Renal cortical epithelial cell (primary cell): Measurements from ENCODE around the gene UBE2M. TPM values are rescaled to one million over a fixed set of nuclear protein-coding genes. Genes with fewer than 3 reads are reported as not detected.
"Not testable (repeated sequence)": the region's sequence is repeated elsewhere in the genome, so short reads cannot be mapped to it uniquely, and the experiment has no call there.

Experiments
- DNase-seq: peaks from one replicate; pipeline ENCODE4 v3.0.0-alpha.2; 2011; ENCODE audit warnings: low read depth
- total RNA-seq: library from RNA; depleted of rRNA; stranded (reverse); fragments of >200 nt; gene quantifications from 2 replicates; pipeline ENCODE4 v1.2.3, GENCODE V29; 2014

Gene UBE2M
- total RNA-seq, 1 donor from 2014 or later = 39.4 TPM

GRCh38 chr19:58513213-58513693 is 45.2 kb downstream of the UBE2M start:
- no peak for DNase-seq

GRCh38 chr19:58511353-58512208 is 46.8 kb downstream of the UBE2M start, which contains the start of gene SLC27A5:
TSS of gene SLC27A5 (minus strand) at chr19:58511992. CDS start at chr19:58511955, 37 bp downstream.
- DNase-seq = no peak

- no peak for DNase-seq
Observed at GRCh38 chr19:58510084-58510862, 48.1 kb downstream of the UBE2M start.

- no peak for DNase-seq
Observed at GRCh38 chr19:58509731-58510083, 48.7 kb downstream of the UBE2M start.

GRCh38 chr19:58507602-58508223 is 50.7 kb downstream of the UBE2M start:
- not testable (repeated sequence) for DNase-seq

Other genes with a start within 250 kb of the UBE2M start
- gene ZSCAN22, start 231.6 kb downstream of the UBE2M start, total RNA-seq = 1.4 and 4.0 TPM in 2 replicates
- gene A1BG, start 205.1 kb downstream of the UBE2M start, total RNA-seq = 6.2 TPM in 1 of 2 replicates, not detected in the other
- gene ZNF497, start 195.9 kb downstream of the UBE2M start, total RNA-seq = 0.17 and 5.5 TPM in 2 replicates
- gene ZNF837, start 177.6 kb downstream of the UBE2M start, total RNA-seq = 5.9 and 6.4 TPM in 2 replicates
- gene RPS5, start 171.3 kb downstream of the UBE2M start, total RNA-seq = 847 and 2,009 TPM in 2 replicates
- not detected in 2 replicates for gene RNF225, start 163.0 kb downstream of the UBE2M start, total RNA-seq
- 13.4 and 28.8 TPM in 2 replicates for gene ZNF584, start 150.0 kb downstream of the UBE2M start, total RNA-seq
- 3.1 and 7.6 TPM in 2 replicates for gene ZNF132, start 118.5 kb downstream of the UBE2M start, total RNA-seq
- gene ZNF324B, start 107.0 kb downstream of the UBE2M start, total RNA-seq = 3.8 and 10.2 TPM in 2 replicates
- gene ZNF324, start 91.5 kb downstream of the UBE2M start, total RNA-seq = 11.6 and 16.7 TPM in 2 replicates
- 5.4 and 11.1 TPM in 2 replicates for gene ZNF446, start 82.3 kb downstream of the UBE2M start, total RNA-seq
- 3.5 and 7.6 TPM in 2 replicates for gene SLC27A5, start 46.6 kb downstream of the UBE2M start, total RNA-seq
- 3.1 and 10.2 TPM in 2 replicates for gene ZBTB45, start 38.8 kb downstream of the UBE2M start, total RNA-seq
- 177 and 276 TPM in 2 replicates for gene TRIM28, start 14.5 kb downstream of the UBE2M start, total RNA-seq
- gene CHMP2A, start 3.5 kb downstream of the UBE2M start, total RNA-seq = 124 and 127 TPM in 2 replicates
- gene MZF1, start 14.7 kb upstream of the UBE2M start, total RNA-seq = 11.6 and 30.6 TPM in 2 replicates